Body of pancreas (tissue), 4 donors: Measurements from ENCODE around the gene ZNF30.

Experiments used
- POLR2A ChIP-seq, 3 donors: fragments of 450-650 bp; IDR thresholded peaks; one replicate each; pipeline ENCODE4 v1.6.1; 2016; ENCODE audit warnings: antibody characterized with exemption in 3 of 3, mild to moderate bottlenecking in 2 of 3
- TF ChIP-seq, protein P1 (sequence below), 7 experiments: fragments of 450-650 bp in 4 of 7; fragments of 200-600 bp in 3 of 7; sonication (generic) in 3 of 7; IDR thresholded peaks; one replicate each; pipeline ENCODE4 v1.5.1; 2016 to 2019; ENCODE audit warnings: antibody characterized with exemption in 7 of 7

DNA sequence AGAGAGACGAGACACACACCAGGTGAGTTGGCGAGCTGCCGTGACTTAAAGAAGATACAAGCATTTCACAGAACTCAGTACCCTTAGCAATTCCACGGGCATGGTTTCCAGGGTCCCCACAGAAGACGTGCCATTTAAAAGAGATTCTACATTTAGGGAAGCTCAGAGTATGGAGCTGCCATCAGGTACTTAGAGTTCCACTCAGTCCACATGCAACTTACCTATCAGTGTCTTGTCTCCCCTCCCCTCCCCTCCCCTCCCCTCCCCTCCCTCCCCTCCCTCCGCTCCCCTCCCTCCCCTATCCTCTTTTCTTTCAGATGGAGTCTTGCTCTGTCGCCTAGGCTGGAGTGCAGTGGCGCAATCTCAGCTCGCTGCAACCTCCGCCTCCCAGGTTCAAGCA lies 12.2 kb downstream of the ZNF30 start:
- TF ChIP-seq, protein P1, sequence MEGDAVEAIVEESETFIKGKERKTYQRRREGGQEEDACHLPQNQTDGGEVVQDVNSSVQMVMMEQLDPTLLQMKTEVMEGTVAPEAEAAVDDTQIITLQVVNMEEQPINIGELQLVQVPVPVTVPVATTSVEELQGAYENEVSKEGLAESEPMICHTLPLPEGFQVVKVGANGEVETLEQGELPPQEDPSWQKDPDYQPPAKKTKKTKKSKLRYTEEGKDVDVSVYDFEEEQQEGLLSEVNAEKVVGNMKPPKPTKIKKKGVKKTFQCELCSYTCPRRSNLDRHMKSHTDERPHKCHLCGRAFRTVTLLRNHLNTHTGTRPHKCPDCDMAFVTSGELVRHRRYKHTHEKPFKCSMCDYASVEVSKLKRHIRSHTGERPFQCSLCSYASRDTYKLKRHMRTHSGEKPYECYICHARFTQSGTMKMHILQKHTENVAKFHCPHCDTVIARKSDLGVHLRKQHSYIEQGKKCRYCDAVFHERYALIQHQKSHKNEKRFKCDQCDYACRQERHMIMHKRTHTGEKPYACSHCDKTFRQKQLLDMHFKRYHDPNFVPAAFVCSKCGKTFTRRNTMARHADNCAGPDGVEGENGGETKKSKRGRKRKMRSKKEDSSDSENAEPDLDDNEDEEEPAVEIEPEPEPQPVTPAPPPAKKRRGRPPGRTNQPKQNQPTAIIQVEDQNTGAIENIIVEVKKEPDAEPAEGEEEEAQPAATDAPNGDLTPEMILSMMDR (IDR thresholded peaks at IDR 0.05): no peak
- no peak for TF ChIP-seq POLR2A (IDR thresholded peaks at IDR 0.05)
